Trophoblast cell (in vitro differentiated cells and primary cell): Measurements from ENCODE around the gene IRF2BP1.

Experiments
- DNase-seq, 2 donors: peaks; one replicate each; pipeline ENCODE4 v3.0.0-alpha.2; 2016
- H2AFZ ChIP-seq: 2 replicates; pipeline ENCODE4 v1.6.1; 2013; ENCODE audit warnings: low read length, moderate library complexity, mild to moderate bottlenecking; ENCODE audit not compliant: insufficient read depth, poor library complexity
- H2AK5ac ChIP-seq: 2 replicates; pipeline ENCODE4 v1.6.1; 2013; ENCODE audit warnings: mild to moderate bottlenecking, low read length
- H2BK120ac ChIP-seq: 2 replicates; pipeline ENCODE4 v1.6.1; 2013; ENCODE audit warnings: low read length, mild to moderate bottlenecking, moderate library complexity; ENCODE audit not compliant: insufficient read depth, poor library complexity
- H2BK12ac ChIP-seq: 2 replicates; pipeline ENCODE4 v1.6.1; 2013; ENCODE audit warnings: mild to moderate bottlenecking, low read length, moderate library complexity
- H2BK5ac ChIP-seq: 2 replicates; pipeline ENCODE4 v1.6.1; 2013; ENCODE audit warnings: low read length, low read depth, moderate library complexity, mild to moderate bottlenecking; ENCODE audit not compliant: poor library complexity
- H3K14ac ChIP-seq: 2 replicates; pipeline ENCODE4 v1.6.1; 2013; ENCODE audit warnings: mild to moderate bottlenecking, low read length
- H3K18ac ChIP-seq: 2 replicates; pipeline ENCODE4 v1.6.1; 2013; ENCODE audit warnings: mild to moderate bottlenecking, low read length
- H3K23ac ChIP-seq: 2 replicates; pipeline ENCODE4 v1.6.1; 2013; ENCODE audit warnings: low read length
- H3K27ac ChIP-seq: 2 replicates; pipeline ENCODE4 v1.5.1; 2013; ENCODE audit warnings: low read depth, mild to moderate bottlenecking, inconsistent platforms, low read length, moderate library complexity
- H3K27me3 ChIP-seq: 2 replicates; pipeline ENCODE4 v1.6.1; 2013; ENCODE audit warnings: inconsistent platforms, mild to moderate bottlenecking, low read length, moderate library complexity; ENCODE audit not compliant: insufficient read depth
- H3K36me3 ChIP-seq, 2 experiments: 1 replicate in 1 of 2; 2 replicates in 1 of 2; pipeline ENCODE4 v1.6.1; 2013; ENCODE audit warnings: low read length in 2 of 2, mild to moderate bottlenecking in 2 of 2, moderate library complexity in 1 of 2; ENCODE audit not compliant: insufficient read depth in 2 of 2, control insufficient read depth in 1 of 2
- H3K4ac ChIP-seq: 2 replicates; pipeline ENCODE4 v1.6.1; 2013; ENCODE audit warnings: low read depth, mild to moderate bottlenecking, low read length, moderate library complexity
- H3K4me1 ChIP-seq, 2 experiments: 1 replicate in 1 of 2; 2 replicates in 1 of 2; pipeline ENCODE4 v1.6.1; 2013; ENCODE audit warnings: low read length in 2 of 2, mild to moderate bottlenecking in 2 of 2, moderate library complexity in 1 of 2; ENCODE audit not compliant: insufficient read depth in 2 of 2, control insufficient read depth in 1 of 2
- H3K4me2 ChIP-seq: 2 replicates; pipeline ENCODE4 v1.6.1; 2013; ENCODE audit warnings: inconsistent platforms, mild to moderate bottlenecking, low read length, moderate library complexity
- H3K4me3 ChIP-seq: 2 replicates; pipeline ENCODE4 v1.5.1; 2013; ENCODE audit warnings: mild to moderate bottlenecking, low read depth, low read length, inconsistent platforms
- H3K79me1 ChIP-seq: one replicate; pipeline ENCODE4 v1.6.1; 2013; ENCODE audit warnings: low read length
- H3K79me2 ChIP-seq: 2 replicates; pipeline ENCODE4 v1.6.1; 2013; ENCODE audit warnings: low read length, mild to moderate bottlenecking; ENCODE audit not compliant: control insufficient read depth, insufficient read depth, poor library complexity
- H3K9ac ChIP-seq: 2 replicates; pipeline ENCODE4 v1.6.1; 2013; ENCODE audit warnings: mild to moderate bottlenecking, low read length
- H3K9me3 ChIP-seq: 2 replicates; pipeline ENCODE4 v1.6.1; 2013; ENCODE audit warnings: low read depth, mild to moderate bottlenecking, control low read depth, inconsistent platforms, low read length; ENCODE audit not compliant: insufficient read depth
- H4K12ac ChIP-seq: 2 replicates; pipeline ENCODE4 v1.6.1; 2013; ENCODE audit warnings: low read depth, mild to moderate bottlenecking, low read length, moderate library complexity
- H4K8ac ChIP-seq: 2 replicates; pipeline ENCODE4 v1.6.1; 2013; ENCODE audit warnings: low read depth, mild to moderate bottlenecking, low read length, moderate library complexity
- H4K91ac ChIP-seq: one replicate; pipeline ENCODE4 v1.6.1; 2013; ENCODE audit warnings: low read depth, mild to moderate bottlenecking, low read length, moderate library complexity
- WGBS: extraction: QIAGEN DNeasy Blood & Tissue Kit; methylation state at CpG from one replicate; pipeline ENCODE4 v1.1.7; 2013; ENCODE audit warnings: missing lambda C conversion rate; ENCODE audit not compliant: insufficient read length, insufficient coverage; ENCODE audit errors: extremely low coverage; 5-methylcytosine and 5-hydroxymethylcytosine counted together

IRF2BP1 gene

DNA sequence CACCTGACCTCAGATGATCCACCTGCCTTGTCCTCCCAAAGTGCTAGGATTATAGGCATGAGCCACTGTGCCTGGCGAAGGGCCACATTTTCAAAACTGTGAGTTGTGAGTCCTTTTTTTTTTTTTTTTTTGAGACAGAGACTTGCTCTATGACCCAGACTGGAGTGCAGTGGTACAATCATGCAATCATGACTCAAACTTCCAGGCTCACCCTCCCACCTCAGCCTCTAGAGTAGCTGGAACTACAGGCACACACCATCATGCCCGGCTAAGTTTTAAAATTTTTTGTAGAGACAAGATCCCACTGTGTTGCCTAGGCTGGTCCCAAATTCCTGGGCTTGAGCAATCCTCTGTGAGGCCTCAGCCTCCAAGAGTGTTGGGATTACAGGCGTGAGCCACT is 20.3 kb upstream of the IRF2BP1 start:
- Histone ChIP-seq H3K4me1 (peaks cover 5 to 6% of the 10 kb centered on the region in 2 experiments), H2BK5ac (no peak overlapping the region), H3K14ac (no peak overlapping the region), H4K91ac (no peak overlapping the region), H2AFZ (no peak overlapping the region), H3K9ac (no peak overlapping the region), H3K4me3 (no peak overlapping the region), H3K27me3 (no peaks in the 10 kb centered on the region), H2BK120ac (no peak overlapping the region), H3K79me1 (peaks cover 7% of the 10 kb centered on the region), H3K4me2 (no peak overlapping the region), H2BK12ac (no peak overlapping the region), H2AK5ac (no peak overlapping the region), H3K23ac (no peak overlapping the region), H3K27ac (no peak overlapping the region), H4K12ac (no peak overlapping the region), H4K8ac (no peak overlapping the region), H3K9me3 (no peaks in the 10 kb centered on the region), H3K79me2 (peaks cover 5% of the 10 kb centered on the region), H3K36me3 (no peaks in the 10 kb centered on the region), H3K18ac (no peak overlapping the region), H3K4ac (no peak overlapping the region)
- peak; percentile 86 to 91 for DNase-seq
- whole genome bisulfite sequencing = no CpG with 5 or more reads among the region's 3 CpGs

DNA sequence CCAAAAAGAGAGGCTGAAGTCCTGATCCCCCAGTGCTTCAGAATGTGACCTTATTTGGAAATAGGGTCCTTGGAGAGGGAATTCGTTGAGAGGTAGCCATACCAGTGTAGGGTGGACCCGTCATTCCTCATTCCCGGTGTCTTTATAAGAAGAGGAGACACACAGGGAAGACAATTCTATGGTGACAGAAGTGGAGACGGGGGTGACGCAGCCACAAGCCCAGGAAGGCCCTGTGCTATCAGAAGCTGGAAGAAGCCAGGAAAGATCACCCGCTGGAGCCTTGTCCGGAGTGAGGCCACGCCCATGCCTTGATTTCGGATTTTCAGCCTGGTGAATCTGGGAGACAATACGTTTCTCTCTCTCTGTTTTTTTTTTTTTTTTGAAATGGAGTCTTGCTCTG is 19.1 kb upstream of the IRF2BP1 start:
- no peak overlapping the region for H2BK120ac ChIP-seq
- no peaks in the 10 kb centered on the region for H3K9me3 ChIP-seq
- H3K79me2 ChIP-seq = peaks cover 5% of the 10 kb centered on the region
- H2BK12ac ChIP-seq = no peak overlapping the region
- WGBS = no CpG with 5 or more reads among the region's 10 CpGs
- H3K4me1 ChIP-seq = peaks cover 5 to 6% of the 10 kb centered on the region in 2 experiments
- H4K12ac ChIP-seq = no peak overlapping the region
- no peak overlapping the region for H3K27ac ChIP-seq
- H4K91ac ChIP-seq = no peak overlapping the region
- peaks cover 7% of the 10 kb centered on the region for H3K79me1 ChIP-seq
- H3K23ac ChIP-seq = no peak overlapping the region
- H2BK5ac ChIP-seq = no peak overlapping the region
- no peak overlapping the region for H3K18ac ChIP-seq
- no peak overlapping the region for H4K8ac ChIP-seq
- H3K36me3 ChIP-seq = peaks cover 0 to 2% of the 10 kb centered on the region in 2 experiments
- no peak overlapping the region for H3K14ac ChIP-seq
- no peak overlapping the region for H2AFZ ChIP-seq
- H3K27me3 ChIP-seq = no peaks in the 10 kb centered on the region
- H2AK5ac ChIP-seq = no peak overlapping the region
- H3K4ac ChIP-seq = no peak overlapping the region
- no peak overlapping the region for H3K4me2 ChIP-seq
- DNase-seq = peak; percentile 90 to 95
- no peak overlapping the region for H3K4me3 ChIP-seq
- no peak overlapping the region for H3K9ac ChIP-seq

DNA sequence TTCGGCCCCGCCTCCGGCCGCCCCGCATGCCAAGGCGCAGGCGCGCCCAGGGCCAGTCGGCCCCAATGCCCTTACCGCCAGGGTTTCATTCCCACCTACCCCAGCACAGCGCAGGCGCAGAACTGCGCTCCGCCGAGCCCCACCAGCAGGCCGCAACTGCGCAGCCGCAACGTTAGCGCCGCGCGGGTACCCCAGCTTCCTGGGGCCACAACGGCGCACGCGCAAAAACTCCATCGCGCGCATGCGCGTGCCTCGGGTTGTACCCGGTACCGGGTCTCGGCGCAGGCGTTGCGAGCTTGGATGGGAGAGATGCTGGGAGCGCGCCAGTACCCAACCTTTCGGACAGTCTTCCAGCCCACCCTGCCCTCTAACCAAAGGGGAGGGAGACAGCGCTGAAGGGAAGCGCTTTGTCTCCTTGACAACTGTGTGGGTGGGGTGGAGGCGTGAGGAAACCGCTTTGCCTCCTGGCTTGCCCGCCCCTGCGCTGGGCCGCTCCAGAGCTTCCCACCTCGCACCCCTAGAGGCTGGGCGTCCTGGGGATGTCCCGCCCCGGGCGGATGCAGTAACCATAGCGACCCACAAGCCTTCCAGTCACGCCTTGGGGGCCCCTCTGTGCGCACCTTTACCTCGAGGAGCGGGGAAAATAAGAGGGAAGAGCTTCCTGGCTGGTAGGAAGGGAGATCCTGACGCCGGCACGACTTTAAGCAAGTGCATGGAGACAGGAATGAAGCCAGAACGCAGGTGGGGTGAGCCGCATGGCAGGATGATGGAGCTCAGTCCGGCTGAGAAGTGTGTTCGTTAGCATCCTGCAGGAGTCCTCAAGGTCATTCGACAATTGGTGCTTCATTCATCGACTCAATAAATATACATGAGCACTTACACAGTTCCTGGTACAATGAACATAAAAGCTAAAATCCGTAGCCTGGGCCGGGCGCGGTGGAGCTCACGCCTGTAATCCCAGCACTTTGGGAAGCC is 17.0 kb upstream of the IRF2BP1 start:
- peak overlapping the region; percentile 16 for H3K14ac ChIP-seq
- peak overlapping the region; percentile 60 for H2AFZ ChIP-seq
- no peak overlapping the region for H3K23ac ChIP-seq
- H3K4ac ChIP-seq = no peak overlapping the region
- peak overlapping the region; percentile 60 for H4K8ac ChIP-seq
- H2BK5ac ChIP-seq = no peak overlapping the region
- H3K36me3 ChIP-seq = peaks cover 6 to 11% of the 10 kb centered on the region in 2 experiments
- peak; percentile 98 to 100 for DNase-seq
- H2BK120ac ChIP-seq = no peak overlapping the region
- peak overlapping the region; percentile 87 for H3K4me2 ChIP-seq
- H4K12ac ChIP-seq = peak overlapping the region; percentile 36
- H2BK12ac ChIP-seq = no peak overlapping the region
- peak overlapping the region; percentile 37 for H3K27ac ChIP-seq
- H3K18ac ChIP-seq = peak overlapping the region; percentile 15
- no peaks in the 10 kb centered on the region for H3K9me3 ChIP-seq
- peaks cover 5 to 6% of the 10 kb centered on the region in 2 experiments for H3K4me1 ChIP-seq
- H3K79me2 ChIP-seq = peaks cover 5% of the 10 kb centered on the region
- H4K91ac ChIP-seq = peak overlapping the region; percentile 1
- peak overlapping the region; percentile 72 for H3K4me3 ChIP-seq
- no CpG with 5 or more reads among the region's 73 CpGs for WGBS
- no peaks in the 10 kb centered on the region for H3K27me3 ChIP-seq
- peaks cover 7% of the 10 kb centered on the region for H3K79me1 ChIP-seq
- peak overlapping the region; percentile 20 for H3K9ac ChIP-seq
- no peak overlapping the region for H2AK5ac ChIP-seq

DNA sequence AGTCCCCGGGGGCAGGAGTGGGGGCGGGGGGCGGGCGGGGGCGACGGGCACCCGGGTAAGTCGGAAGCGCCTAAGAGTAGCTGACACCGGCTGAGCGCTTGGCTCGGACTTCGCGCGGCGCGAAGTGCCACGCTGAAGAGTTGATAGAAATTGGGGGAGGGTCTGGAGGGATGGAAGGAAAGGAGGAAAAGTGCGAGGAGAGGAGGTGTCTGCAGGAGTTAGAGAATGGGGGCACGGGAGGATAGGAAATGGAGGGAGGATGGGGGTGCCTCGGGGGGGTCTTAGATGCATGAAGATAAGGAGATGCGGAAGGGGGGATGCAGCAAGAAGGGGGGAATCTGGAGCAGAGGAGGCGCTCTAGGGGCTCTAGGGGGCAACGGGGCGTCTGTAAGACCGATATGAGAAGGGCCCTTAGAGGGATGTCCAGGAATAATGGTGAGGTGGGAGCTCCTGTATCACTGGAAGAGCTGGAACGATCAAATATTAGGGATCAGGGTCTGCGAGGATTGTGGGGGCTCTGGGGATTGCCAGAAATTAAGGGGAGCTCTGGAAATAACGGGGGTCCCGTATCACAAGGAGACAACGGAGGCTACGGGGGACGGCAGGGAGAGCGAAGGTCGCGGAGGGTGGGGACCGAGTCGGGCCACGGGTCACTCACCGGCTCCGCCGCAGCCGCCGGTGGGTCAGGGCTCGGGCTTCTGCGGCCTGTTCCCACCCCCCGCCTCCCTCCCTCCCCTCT is 16.1 kb upstream of the IRF2BP1 start, which contains the start of gene MYPOP:
MYPOP (minus strand) TSS at position 702 of the 739 bp plus-strand sequence. CDS start 840 bp downstream, outside the sequence.
- H3K27me3 ChIP-seq = no peaks in the 10 kb centered on the region

More for the DNA sequence above, 16.1 kb upstream of the IRF2BP1 start, which contains the start of gene MYPOP:
- Histone ChIP-seq H2AK5ac (peak within 1 kb of the TSS; percentile 50), H3K27ac (peak within 1 kb of the TSS; percentile 37), H3K14ac (peak within 1 kb of the TSS; percentile 84), H3K4ac (peak within 1 kb of the TSS; percentile 70), H3K79me1 (peaks cover 7% of the 10 kb centered on the region), H3K4me2 (peak within 1 kb of the TSS; percentile 99), H3K23ac (no peak within 1 kb of the TSS), H3K79me2 (peaks cover 5% of the 10 kb centered on the region), H3K4me1 (peaks cover 5 to 6% of the 10 kb centered on the region in 2 experiments), H2BK12ac (no peak within 1 kb of the TSS), H3K4me3 (peak within 1 kb of the TSS; percentile 82), H2BK5ac (peak within 1 kb of the TSS; percentile 66), H3K36me3 (peaks cover 12 to 17% of the 10 kb centered on the region in 2 experiments), H3K9ac (peak within 1 kb of the TSS; percentile 86), H3K9me3 (no peaks in the 10 kb centered on the region), H4K8ac (peak within 1 kb of the TSS; percentile 89), H2BK120ac (peak within 1 kb of the TSS; percentile 65), H4K91ac (peak within 1 kb of the TSS; percentile 84), H2AFZ (peak within 1 kb of the TSS; percentile 60), H4K12ac (peak within 1 kb of the TSS; percentile 49), H3K18ac (peak within 1 kb of the TSS; percentile 69)
- no CpG with 5 or more reads among the region's 47 CpGs for WGBS
- DNase-seq = no peak
